Body of pancreas (tissue), 4 donors: ENCODE results near the gene NDUFA7. TPM values are rescaled to one million over a fixed set of nuclear protein-coding genes. Genes with fewer than 3 reads are reported as not detected.
"Not testable (repeated sequence)": the region's sequence is repeated elsewhere in the genome, so short reads cannot be mapped to it uniquely, and the experiment has no call there.

ENCODE experiments used
- ATAC-seq: fragments of 150-250 bp; one replicate; pipeline ENCODE4 v1.9.1; 2016
- DNase-seq, 4 donors: peaks; one replicate each; pipeline ENCODE4 v3.0.0-alpha.2; 2019
- H3K27ac ChIP-seq, 4 donors: fragments of 200-600 bp; sonication (generic); 1 replicate in 3 of 4; 2 replicates in 1 of 4; pipeline versions ENCODE4 v1.5.1 to v1.6.1; 2016 to 2019; ENCODE audit warnings: mild to moderate bottlenecking in 1 of 4, mixed read lengths in 1 of 4, moderate library complexity in 1 of 4
- H3K27me3 ChIP-seq, 2 donors: fragments of 200-600 bp; sonication (generic); one replicate each; pipeline ENCODE4 v1.6.0; 2016; ENCODE audit warnings: mild to moderate bottlenecking in 1 of 2
- H3K36me3 ChIP-seq, 2 donors: fragments of 200-600 bp; sonication (generic); replicated peaks in 1 of 2; 2 replicates each; pipeline ENCODE4 v1.5.1; 2016; ENCODE audit warnings: low read depth in 2 of 2; ENCODE audit not compliant: insufficient read depth in 1 of 2
- H3K4me1 ChIP-seq: fragments of 200-600 bp; sonication (generic); one replicate; pipeline ENCODE4 v1.6.0; 2016
- H3K4me3 ChIP-seq, 2 donors: fragments of 200-600 bp; sonication (generic); 1 replicate in 1 of 2; 2 replicates in 1 of 2; pipeline ENCODE4 v1.5.1; 2016 to 2019
- H3K9me3 ChIP-seq, 3 donors: fragments of 200-600 bp; sonication (generic); 1 replicate in 2 of 3; 2 replicates in 1 of 3; pipeline ENCODE4 v1.5.1; 2016
- POLR2A ChIP-seq, 3 donors: fragments of 450-650 bp; IDR thresholded peaks; one replicate each; pipeline ENCODE4 v1.6.1; 2016; ENCODE audit warnings: antibody characterized with exemption in 3 of 3, mild to moderate bottlenecking in 2 of 3
- WGBS, 2 donors: methylation state at CpG; one replicate each; pipeline ENCODE4 v1.1.5; 2017; 5-methylcytosine and 5-hydroxymethylcytosine counted together
- intact Hi-C: fragments of 100-400 bp; cut with DNase I; formaldehyde crosslinking; loops from one replicate; pipeline ENCODE4 v1.15.1; 2023
- total RNA-seq, 2 donors: library from RNA; depleted of rRNA; stranded (reverse); fragments of >200 nt; gene quantifications; one replicate each; pipeline ENCODE4 v1.1.0, GENCODE V29; 2016
- TF ChIP-seq, protein P1 (sequence below), 7 experiments: fragments of 450-650 bp in 4 of 7; fragments of 200-600 bp in 3 of 7; sonication (generic) in 3 of 7; IDR thresholded peaks; one replicate each; pipeline ENCODE4 v1.5.1; 2016 to 2019; ENCODE audit warnings: antibody characterized with exemption in 7 of 7

The NDUFA7 gene
- total RNA-seq, 2 donors from 2014 or later = 4.3 to 6.7 TPM

DNA sequence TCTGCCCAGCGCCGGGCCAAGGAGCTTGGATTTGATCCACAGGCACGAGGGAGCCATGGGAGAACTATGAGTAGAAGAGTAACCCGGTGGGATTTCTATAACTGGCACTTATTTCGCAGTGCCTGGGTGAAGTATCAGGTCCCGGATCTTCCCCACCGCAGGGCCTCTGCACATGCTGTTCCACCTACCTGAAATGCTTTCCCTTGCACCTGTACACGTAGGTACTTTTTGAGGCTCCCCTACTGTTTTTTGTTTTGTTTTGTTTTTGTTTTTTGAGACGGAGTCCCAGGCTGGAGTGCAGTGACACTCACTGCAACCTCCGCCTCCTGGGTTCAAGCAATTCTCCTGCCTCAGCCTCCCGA, 22.3 kb upstream of the NDUFA7 start:
- Histone ChIP-seq H3K27me3 (no peaks in the 10 kb centered on the region), H3K4me1 (peaks cover 6% of the 10 kb centered on the region), H3K9me3 (no peaks in the 10 kb centered on the region), H3K36me3 (no peaks in the 10 kb centered on the region), H3K27ac (no peak overlapping the region), H3K4me3 (no peak overlapping the region)
- intact Hi-C loops = no loop called here
- no peak for DNase-seq
- no peak for ATAC-seq
- WGBS, 2 donors = 39% methylated on average over 11 of the region's 11 CpGs
- TF ChIP-seq, protein P1, sequence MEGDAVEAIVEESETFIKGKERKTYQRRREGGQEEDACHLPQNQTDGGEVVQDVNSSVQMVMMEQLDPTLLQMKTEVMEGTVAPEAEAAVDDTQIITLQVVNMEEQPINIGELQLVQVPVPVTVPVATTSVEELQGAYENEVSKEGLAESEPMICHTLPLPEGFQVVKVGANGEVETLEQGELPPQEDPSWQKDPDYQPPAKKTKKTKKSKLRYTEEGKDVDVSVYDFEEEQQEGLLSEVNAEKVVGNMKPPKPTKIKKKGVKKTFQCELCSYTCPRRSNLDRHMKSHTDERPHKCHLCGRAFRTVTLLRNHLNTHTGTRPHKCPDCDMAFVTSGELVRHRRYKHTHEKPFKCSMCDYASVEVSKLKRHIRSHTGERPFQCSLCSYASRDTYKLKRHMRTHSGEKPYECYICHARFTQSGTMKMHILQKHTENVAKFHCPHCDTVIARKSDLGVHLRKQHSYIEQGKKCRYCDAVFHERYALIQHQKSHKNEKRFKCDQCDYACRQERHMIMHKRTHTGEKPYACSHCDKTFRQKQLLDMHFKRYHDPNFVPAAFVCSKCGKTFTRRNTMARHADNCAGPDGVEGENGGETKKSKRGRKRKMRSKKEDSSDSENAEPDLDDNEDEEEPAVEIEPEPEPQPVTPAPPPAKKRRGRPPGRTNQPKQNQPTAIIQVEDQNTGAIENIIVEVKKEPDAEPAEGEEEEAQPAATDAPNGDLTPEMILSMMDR (IDR thresholded peaks at IDR 0.05) = no peak
- TF ChIP-seq POLR2A (IDR thresholded peaks at IDR 0.05) = no peak

DNA sequence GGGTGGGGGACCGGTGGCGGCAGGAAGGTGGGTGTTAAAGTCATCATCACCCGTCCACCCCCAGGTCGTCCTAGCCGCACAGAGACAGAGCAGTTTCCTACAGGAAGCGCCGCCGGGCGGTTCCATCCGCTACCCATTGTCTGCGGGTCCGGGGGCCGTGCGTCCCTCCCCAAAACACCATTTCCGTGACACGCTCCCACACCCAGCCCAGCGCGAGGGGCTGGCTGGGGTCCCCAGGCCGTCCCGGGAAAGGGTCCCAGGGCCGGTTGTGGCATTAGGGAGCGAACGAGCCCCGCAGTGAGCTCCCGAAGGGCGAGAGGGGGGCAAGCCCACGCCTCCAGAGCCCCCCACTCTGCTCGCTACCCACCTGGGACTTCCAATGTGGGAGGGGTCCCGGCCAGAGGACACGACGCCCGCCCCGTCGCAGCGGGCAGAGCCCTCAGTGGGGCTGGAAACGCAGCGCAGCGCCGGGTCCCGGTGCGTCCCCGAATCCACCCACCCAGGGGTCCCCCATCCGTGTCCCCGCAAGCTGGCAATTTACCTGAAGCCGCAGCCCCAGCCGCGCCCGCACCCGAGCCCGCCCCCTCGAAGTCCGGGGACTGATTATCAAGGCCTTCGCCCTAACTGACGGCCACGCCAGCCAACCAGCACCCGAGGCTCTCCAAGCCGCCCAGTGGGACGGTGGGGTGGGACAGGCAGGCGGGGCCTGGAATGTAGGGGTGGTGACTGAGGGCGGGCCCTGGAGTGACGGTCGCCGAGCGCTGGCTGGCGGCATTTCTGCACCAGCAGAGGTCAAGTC, 21.7 kb upstream of the NDUFA7 start, which contains the start of gene KANK3:
TSS of gene KANK3 (minus strand) at position 579 of the 799 bp plus-strand sequence. CDS start 5,434 bp downstream, outside the sequence.
- 10 to 43% methylated on average over 12 to 52 of the region's 65 CpGs for WGBS, 2 donors
- Histone ChIP-seq H3K27ac (peak within 1 kb of the TSS in 3 of 4 donors; percentile 8 to 64 (median 53)), H3K27me3 (no peaks in the 10 kb centered on the region), H3K9me3 (no peaks in the 10 kb centered on the region), H3K4me1 (peaks cover 6% of the 10 kb centered on the region), H3K36me3 (no peaks in the 10 kb centered on the region), H3K4me3 (peak within 1 kb of the TSS in 1 of 2 donors; percentile 22)
- peak; percentile 15 to 49 (median 39) for TF ChIP-seq POLR2A (IDR thresholded peaks at IDR 0.05)
- TF ChIP-seq, protein P1 (IDR thresholded peaks at IDR 0.05) = peak in 3 of 7 experiments; percentile 12 to 33 (median 17)
- peak; percentile 98 for ATAC-seq
- peak; percentile 92 to 97 (median 96) for DNase-seq
- intact Hi-C loops = no loop called here

- no peak overlapping the region for H3K4me3 ChIP-seq
- intact Hi-C loops = no loop called here
- 47% methylated on average over 14 of the region's 14 CpGs; no CpG with 5 or more reads in 1 of the 2 donors for WGBS, 2 donors
These were observed 21.1 kb upstream of the NDUFA7 start for GRCh38 chr19:8342316-8342683.

GRCh38 chr19:8341504-8341903, 20.3 kb upstream of the NDUFA7 start:
- 94 to 98% methylated on average over 4 of the region's 4 CpGs for WGBS, 2 donors
- H3K4me1 ChIP-seq, intact Hi-C loops, H3K27me3 ChIP-seq, DNase-seq, H3K4me3 ChIP-seq, H3K36me3 ChIP-seq, ATAC-seq, H3K9me3 ChIP-seq: not testable (repeated sequence)
- peak overlapping the region in 1 of 4 donors; percentile 30 for H3K27ac ChIP-seq

More at GRCh38 chr19:8342316-8342683, 21.1 kb upstream of the NDUFA7 start:
- no peaks in the 10 kb centered on the region for H3K9me3 ChIP-seq
- peak overlapping the region in 2 of 4 donors; percentile 30 to 43 for H3K27ac ChIP-seq
- no peak for DNase-seq
- ATAC-seq = no peak
- peaks cover 6% of the 10 kb centered on the region for H3K4me1 ChIP-seq
- H3K36me3 ChIP-seq = no peaks in the 10 kb centered on the region
- TF ChIP-seq, protein P1 (IDR thresholded peaks at IDR 0.05) = no peak
- TF ChIP-seq POLR2A (IDR thresholded peaks at IDR 0.05) = no peak
- H3K27me3 ChIP-seq = no peaks in the 10 kb centered on the region

- TF ChIP-seq, protein P1 (IDR thresholded peaks at IDR 0.05) = peak in 2 of 7 experiments; percentile 6 to 7
- no peak for TF ChIP-seq POLR2A (IDR thresholded peaks at IDR 0.05)
- intact Hi-C loops = no loop called here
- H3K27ac ChIP-seq = no peak overlapping the region
- peaks cover 0 to 4% of the 10 kb centered on the region in 2 donors for H3K27me3 ChIP-seq
- H3K4me1 ChIP-seq = peaks cover 6% of the 10 kb centered on the region
- ATAC-seq (peak; percentile 5), DNase-seq (peak in 2 of 4 donors; percentile 19 to 39)
- H3K9me3 ChIP-seq = no peaks in the 10 kb centered on the region
- no peaks in the 10 kb centered on the region for H3K36me3 ChIP-seq
- 20 to 30% methylated on average over 14 to 15 of the region's 15 CpGs for WGBS, 2 donors
- H3K4me3 ChIP-seq = no peak overlapping the region
These were observed 19.3 kb upstream of the NDUFA7 start for GRCh38 chr19:8340341-8341096.
